Activated naive CD8-positive, alpha-beta T cell treated with anti-CD3 and anti-CD28 coated beads, Interleukin-2, amount 50 U/mL, for 24 hours (primary cell): ENCODE data around the gene CLINT1.

Experiments
- ATAC-seq: fragments of 150-1000 bp; cut with Tn5 transposase; one replicate; pipeline ENCODE4 v1.10.0; 2021
- DNase-seq: peaks from one replicate; pipeline ENCODE4 v3.0.0; 2021
- H3K27ac Mint-ChIP-seq: one replicate; pipeline ENCODE4 v1.8.0; 2021; ENCODE audit warnings: mild to moderate bottlenecking, mixed read lengths
- H3K27me3 Mint-ChIP-seq: one replicate; pipeline ENCODE4 v1.8.0; 2021; ENCODE audit warnings: mixed read lengths
- H3K36me3 Mint-ChIP-seq: one replicate; pipeline ENCODE4 v1.8.0; 2021; ENCODE audit warnings: low read depth, mixed read lengths
- H3K4me1 Mint-ChIP-seq: one replicate; pipeline ENCODE4 v1.8.0; 2021; ENCODE audit warnings: mixed read lengths
- H3K4me3 Mint-ChIP-seq: one replicate; pipeline ENCODE4 v1.8.0; 2021; ENCODE audit warnings: mild to moderate bottlenecking, moderate library complexity, mixed read lengths
- H3K9me3 Mint-ChIP-seq: one replicate; pipeline ENCODE4 v1.8.0; 2021; ENCODE audit warnings: mixed read lengths

The CLINT1 gene

GRCh38 chr5:157842787-157843186, 16.2 kb downstream of the CLINT1 start:
- Mint-ChIP-seq H3K9me3 (no peaks in the 10 kb centered on the region), H3K4me1 (peaks cover 17% of the 10 kb centered on the region), H3K27ac (no peak overlapping the region), H3K36me3 (peaks cover 20% of the 10 kb centered on the region), H3K27me3 (no peaks in the 10 kb centered on the region), H3K4me3 (no peak overlapping the region)
- ATAC-seq (no peak), DNase-seq (no peak)

- ATAC-seq (no peak), DNase-seq (no peak)
- Mint-ChIP-seq H3K27me3 (no peaks in the 10 kb centered on the region), H3K4me1 (peaks cover 15% of the 10 kb centered on the region), H3K9me3 (no peaks in the 10 kb centered on the region), H3K27ac (no peak overlapping the region), H3K36me3 (peaks cover 16% of the 10 kb centered on the region), H3K4me3 (no peak overlapping the region)
Measured at GRCh38 chr5:157842185-157842584, 16.8 kb downstream of the CLINT1 start.

DNA sequence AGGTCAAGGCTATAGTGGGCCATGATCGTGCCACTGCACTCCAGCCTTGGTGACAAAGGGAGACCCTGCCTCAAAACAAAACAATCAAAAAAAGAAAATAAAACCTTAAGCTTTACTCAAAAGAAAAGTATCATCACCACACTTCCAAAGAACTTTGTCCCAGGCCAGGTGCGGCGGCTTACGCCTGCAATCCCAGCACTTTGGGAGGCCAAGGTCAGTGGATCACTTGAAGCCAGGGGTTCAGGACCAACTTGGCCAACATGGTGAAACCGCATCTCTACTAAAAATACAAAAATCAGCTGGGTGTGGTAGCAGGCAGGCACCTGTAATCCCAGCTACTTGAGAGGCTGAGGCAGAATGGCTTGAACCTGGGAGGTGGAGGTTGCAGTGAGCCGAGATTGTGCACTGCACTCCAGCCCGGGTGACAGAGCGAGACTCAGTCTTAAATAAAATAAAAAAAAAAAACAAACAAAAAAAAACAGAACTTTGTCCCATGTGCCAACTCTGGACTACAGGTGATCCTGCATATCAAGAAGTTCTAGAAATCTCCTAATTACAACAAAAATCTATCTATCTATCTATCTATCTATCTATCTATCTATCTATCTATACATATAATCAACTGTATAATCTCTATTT, 19.7 kb downstream of the CLINT1 start:
- Mint-ChIP-seq H3K27me3 (no peaks in the 10 kb centered on the region), H3K27ac (no peak overlapping the region), H3K36me3 (peaks cover 9% of the 10 kb centered on the region), H3K4me1 (peaks cover 20% of the 10 kb centered on the region), H3K9me3 (no peaks in the 10 kb centered on the region), H3K4me3 (no peak overlapping the region)
- DNase-seq: no peak
- no peak for ATAC-seq

DNA sequence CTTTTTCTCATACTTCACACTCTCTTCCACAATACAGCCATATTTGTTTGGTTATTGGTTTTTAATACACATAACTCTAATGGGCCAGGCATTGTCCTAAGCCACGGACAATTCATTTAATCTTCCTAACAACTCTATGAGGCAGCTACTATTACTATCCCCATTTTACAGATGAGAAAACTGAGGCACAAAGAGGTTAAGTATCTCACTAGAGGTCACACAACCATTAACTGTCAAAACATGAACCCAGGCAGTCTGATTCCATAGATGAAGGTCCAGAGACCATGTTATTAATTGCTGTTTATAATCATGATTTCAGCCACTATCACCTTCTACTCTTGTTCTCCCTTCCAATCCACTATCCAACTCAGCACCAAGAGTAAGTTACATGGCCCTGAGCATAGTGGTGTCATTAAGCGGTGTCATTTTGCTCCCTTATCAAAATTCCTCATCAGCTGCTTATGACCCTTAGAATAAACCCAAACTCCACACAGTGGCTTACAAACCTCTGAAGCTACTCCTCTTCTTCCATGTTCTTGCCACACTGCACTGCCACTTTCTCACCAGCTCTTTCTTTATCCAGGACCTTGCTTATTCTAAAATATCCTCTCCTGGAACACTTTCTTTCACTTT, 22.7 kb downstream of the CLINT1 start:
- H3K36me3 Mint-ChIP-seq: peaks cover 14% of the 10 kb centered on the region
- H3K27ac Mint-ChIP-seq: no peak overlapping the region
- H3K4me1 Mint-ChIP-seq: peaks cover 27% of the 10 kb centered on the region
- ATAC-seq (no peak), DNase-seq (no peak)
- no peaks in the 10 kb centered on the region for H3K9me3 Mint-ChIP-seq
- H3K4me3 Mint-ChIP-seq: no peak overlapping the region
- no peaks in the 10 kb centered on the region for H3K27me3 Mint-ChIP-seq

DNA sequence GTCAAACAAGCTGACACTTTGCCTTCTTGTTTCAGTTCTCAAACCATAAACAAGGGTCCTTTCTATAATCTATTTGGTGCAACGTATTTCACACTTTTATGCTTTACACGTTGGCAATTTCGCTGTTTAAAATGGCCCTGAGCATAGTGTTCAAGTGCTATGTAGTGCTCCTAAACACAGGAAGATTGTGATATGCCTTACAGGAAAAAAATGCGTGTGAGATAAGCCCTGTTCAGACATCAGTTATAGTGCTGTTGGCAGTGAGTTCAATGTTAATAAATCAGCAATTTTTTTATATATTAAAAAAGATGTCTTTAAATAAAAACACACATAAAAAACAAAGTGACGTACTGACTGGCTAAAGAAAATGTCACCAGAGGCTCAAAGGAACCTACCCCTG, 23.9 kb downstream of the CLINT1 start:
- DNase-seq (no peak), ATAC-seq (no peak)
- H3K4me3 Mint-ChIP-seq: no peak overlapping the region
- no peaks in the 10 kb centered on the region for H3K27me3 Mint-ChIP-seq
- no peak overlapping the region for H3K27ac Mint-ChIP-seq
- H3K36me3 Mint-ChIP-seq: peaks cover 13% of the 10 kb centered on the region
- peaks cover 29% of the 10 kb centered on the region for H3K4me1 Mint-ChIP-seq
- no peaks in the 10 kb centered on the region for H3K9me3 Mint-ChIP-seq

GRCh38 chr5:157828944-157829639, 29.9 kb downstream of the CLINT1 start:
- Mint-ChIP-seq H3K27ac (no peak overlapping the region), H3K4me1 (peaks cover 56% of the 10 kb centered on the region), H3K36me3 (peaks cover 14% of the 10 kb centered on the region)

DNA sequence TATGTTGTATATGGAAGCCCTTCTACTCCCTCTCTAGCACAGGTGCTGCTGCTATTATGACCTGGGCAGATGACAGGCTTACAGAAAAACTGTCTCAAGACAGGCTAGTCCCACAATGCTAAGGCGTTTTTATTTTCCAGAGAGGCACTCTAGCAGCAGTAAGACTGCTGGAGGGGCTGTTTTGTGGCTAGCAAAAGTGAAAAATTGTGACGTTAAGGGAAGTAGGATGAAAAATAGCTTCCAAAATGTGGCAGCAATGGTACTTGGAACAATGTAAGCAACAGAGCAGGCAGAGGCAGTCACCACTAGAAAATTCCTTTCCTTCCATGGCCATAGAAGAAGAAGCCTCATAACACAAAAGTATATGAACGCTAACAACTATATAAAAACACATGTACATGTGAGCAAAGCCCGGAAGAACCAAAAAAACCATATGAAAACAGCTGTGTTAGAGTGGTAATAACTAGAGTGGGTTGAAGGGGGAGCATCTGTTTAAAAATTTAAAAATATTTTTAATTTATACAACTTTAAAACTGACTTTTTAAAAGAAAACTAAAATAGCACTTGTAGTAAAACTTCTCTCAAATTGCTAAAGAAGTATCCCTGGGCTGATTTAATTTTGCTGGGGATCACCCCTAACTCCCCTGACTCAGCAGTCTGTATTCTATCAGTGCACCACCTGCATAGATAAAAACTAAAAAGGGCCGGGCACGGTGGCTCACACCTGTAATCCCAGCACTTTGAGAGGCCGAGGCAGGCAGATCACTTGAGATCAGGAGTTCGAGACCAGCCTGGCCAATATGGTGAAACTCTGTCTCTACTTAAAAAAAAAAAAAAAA, 30.6 kb downstream of the CLINT1 start:
- Mint-ChIP-seq H3K4me1 (peaks cover 53% of the 10 kb centered on the region), H3K9me3 (no peaks in the 10 kb centered on the region), H3K36me3 (peaks cover 12% of the 10 kb centered on the region), H3K27me3 (no peaks in the 10 kb centered on the region), H3K27ac (peak overlapping the region; percentile 32), H3K4me3 (no peak overlapping the region)
- ATAC-seq: peak; percentile 61
- DNase-seq: no peak

More at GRCh38 chr5:157828944-157829639, 29.9 kb downstream of the CLINT1 start:
- ATAC-seq (no peak), DNase-seq (no peak)
- H3K27me3 Mint-ChIP-seq: no peaks in the 10 kb centered on the region
- H3K9me3 Mint-ChIP-seq: no peaks in the 10 kb centered on the region
- H3K4me3 Mint-ChIP-seq: no peak overlapping the region

DNA sequence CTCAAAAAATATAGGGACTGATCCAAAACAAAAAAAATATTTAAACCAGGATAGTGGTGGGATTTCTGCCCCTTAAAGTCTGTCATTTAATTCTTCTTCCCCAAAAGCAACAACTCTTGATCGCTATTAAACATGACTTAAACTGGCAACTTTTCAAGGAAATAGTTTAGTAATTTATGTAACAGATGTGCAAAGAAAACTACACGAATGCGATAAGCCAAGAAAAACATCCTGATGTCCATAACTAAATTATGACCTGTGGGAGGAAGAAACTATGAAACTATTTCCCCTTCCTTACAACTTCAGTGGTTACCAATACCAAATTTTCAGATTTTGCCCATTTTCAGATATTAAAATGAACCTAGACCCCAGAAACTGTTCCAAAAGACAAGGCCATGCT, 31.5 kb downstream of the CLINT1 start:
- H3K9me3 Mint-ChIP-seq: peaks cover 3% of the 10 kb centered on the region
- no peaks in the 10 kb centered on the region for H3K27me3 Mint-ChIP-seq
- DNase-seq (no peak), ATAC-seq (no peak)
- H3K27ac Mint-ChIP-seq: no peak overlapping the region
- H3K36me3 Mint-ChIP-seq: peaks cover 14% of the 10 kb centered on the region
- no peak overlapping the region for H3K4me3 Mint-ChIP-seq
- peaks cover 50% of the 10 kb centered on the region for H3K4me1 Mint-ChIP-seq

GRCh38 chr5:157823655-157824054, 35.3 kb downstream of the CLINT1 start:
- DNase-seq (no peak), ATAC-seq (no peak)
- peaks cover 18% of the 10 kb centered on the region for H3K36me3 Mint-ChIP-seq
- no peaks in the 10 kb centered on the region for H3K27me3 Mint-ChIP-seq
- H3K4me1 Mint-ChIP-seq: peaks cover 54% of the 10 kb centered on the region
- H3K27ac Mint-ChIP-seq: no peak overlapping the region
- no peak overlapping the region for H3K4me3 Mint-ChIP-seq
- H3K9me3 Mint-ChIP-seq: peaks cover 6% of the 10 kb centered on the region

- Mint-ChIP-seq H3K27me3 (no peaks in the 10 kb centered on the region), H3K4me3 (no peak overlapping the region), H3K9me3 (peaks cover 6% of the 10 kb centered on the region), H3K4me1 (peaks cover 42% of the 10 kb centered on the region), H3K27ac (no peak overlapping the region), H3K36me3 (peaks cover 24% of the 10 kb centered on the region)
- ATAC-seq: peak; percentile 46
- no peak for DNase-seq
Measured at GRCh38 chr5:157821822-157822622, 36.9 kb downstream of the CLINT1 start.

DNA sequence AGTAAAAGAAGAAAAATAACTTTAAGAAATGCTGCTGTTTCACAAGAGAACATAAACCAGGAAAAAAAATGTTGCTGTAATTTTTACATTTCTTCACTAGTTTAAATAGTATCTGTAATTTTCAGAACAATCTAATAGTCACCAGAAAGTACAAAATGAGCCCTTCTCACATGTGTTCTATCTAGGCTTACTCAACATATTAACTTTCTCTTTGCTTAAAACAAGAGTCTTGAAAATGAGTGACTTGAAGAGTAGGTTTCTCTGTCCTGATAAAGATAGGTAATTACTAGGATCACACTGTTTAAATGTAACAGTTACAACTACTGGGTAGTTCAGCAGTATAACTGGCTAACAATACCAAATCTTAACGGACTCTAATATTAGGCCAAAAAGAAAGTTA, 37.5 kb downstream of the CLINT1 start:
- Mint-ChIP-seq H3K27ac (no peak overlapping the region), H3K4me3 (no peak overlapping the region), H3K9me3 (peaks cover 6% of the 10 kb centered on the region), H3K27me3 (no peaks in the 10 kb centered on the region), H3K4me1 (peaks cover 35% of the 10 kb centered on the region), H3K36me3 (peaks cover 27% of the 10 kb centered on the region)
- DNase-seq: no peak
- ATAC-seq: no peak

DNA sequence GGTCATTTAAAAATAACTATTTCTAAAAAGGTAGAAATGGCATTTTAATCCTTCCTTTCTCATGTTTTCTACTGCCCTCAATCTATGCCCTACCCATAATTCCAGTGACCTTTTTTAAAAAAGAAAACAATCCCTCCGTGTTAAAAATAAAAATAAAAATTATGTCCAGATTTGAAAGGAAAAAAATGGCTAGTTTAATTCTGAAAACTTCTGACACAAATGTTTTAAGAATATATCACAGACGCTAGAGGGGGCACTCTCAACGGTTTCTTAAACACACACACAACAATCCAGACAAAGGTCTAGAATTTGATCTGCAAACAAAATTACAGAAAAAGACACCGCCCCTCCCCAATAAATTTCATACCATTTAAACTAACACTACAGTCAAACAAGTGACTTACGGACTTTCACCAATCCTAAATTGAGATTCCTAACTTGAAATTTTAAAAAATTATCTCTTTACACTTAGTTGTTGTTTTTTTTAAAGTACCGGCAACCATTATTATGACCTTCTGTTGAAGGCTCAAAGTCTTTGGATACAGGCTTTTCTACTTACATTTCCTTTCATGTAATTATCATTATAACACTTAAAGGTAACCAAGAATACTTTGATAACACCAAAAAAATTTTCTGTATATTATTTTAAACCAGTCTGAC, 38.2 kb downstream of the CLINT1 start:
- Mint-ChIP-seq H3K4me1 (peaks cover 29% of the 10 kb centered on the region), H3K36me3 (peaks cover 27% of the 10 kb centered on the region), H3K27ac (no peak overlapping the region), H3K4me3 (no peak overlapping the region), H3K9me3 (peaks cover 6% of the 10 kb centered on the region), H3K27me3 (no peaks in the 10 kb centered on the region)
- ATAC-seq (no peak), DNase-seq (no peak)

DNA sequence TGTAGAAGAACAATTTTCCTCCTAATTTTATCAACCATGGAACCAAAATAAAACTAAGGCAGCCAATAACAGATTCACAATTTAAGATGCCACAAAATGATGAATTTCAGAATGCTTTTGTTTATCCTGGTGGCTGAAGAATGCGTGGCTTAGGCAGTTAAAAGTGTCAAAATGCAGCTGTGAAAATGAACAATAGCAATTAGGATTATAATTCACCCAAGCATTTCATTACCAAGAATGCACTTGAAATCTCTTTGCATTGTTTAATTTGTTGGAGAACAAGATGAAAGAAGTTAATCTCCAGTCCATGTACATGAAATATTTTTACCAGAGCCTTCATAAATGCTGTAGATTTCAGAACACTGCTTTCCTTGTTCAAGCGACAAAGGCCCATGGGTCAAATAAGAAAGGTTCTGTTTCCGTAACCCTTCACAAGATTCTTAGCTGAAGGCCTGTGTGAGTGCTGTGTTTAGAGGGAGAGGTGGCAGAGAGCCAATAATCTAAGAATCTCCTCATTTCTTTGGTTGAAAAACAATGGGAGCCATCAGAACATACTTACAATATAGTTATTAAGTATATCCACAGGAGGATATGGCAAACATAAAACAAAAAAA, 39.3 kb downstream of the CLINT1 start:
- Mint-ChIP-seq H3K27ac (no peak overlapping the region), H3K27me3 (no peaks in the 10 kb centered on the region), H3K36me3 (peaks cover 26% of the 10 kb centered on the region), H3K4me3 (no peak overlapping the region), H3K4me1 (peaks cover 25% of the 10 kb centered on the region), H3K9me3 (peaks cover 6% of the 10 kb centered on the region)
- ATAC-seq: no peak
- no peak for DNase-seq
